ENCODE measurements around the gene PCDHGB2. TPM values are rescaled to one million over a fixed set of nuclear protein-coding genes. Genes with fewer than 3 reads are reported as not detected.
A peak's percentile ranks its signal among the peaks of the same experiment; 100 is the strongest.
"Not testable (repeated sequence)": the region's sequence is repeated elsewhere in the genome, so short reads cannot be mapped to it uniquely, and the experiment has no call there.

Gene PCDHGB2
- total RNA-seq, 2 experiments from 2014 or later: 0.11 to 0.14 TPM

DNA sequence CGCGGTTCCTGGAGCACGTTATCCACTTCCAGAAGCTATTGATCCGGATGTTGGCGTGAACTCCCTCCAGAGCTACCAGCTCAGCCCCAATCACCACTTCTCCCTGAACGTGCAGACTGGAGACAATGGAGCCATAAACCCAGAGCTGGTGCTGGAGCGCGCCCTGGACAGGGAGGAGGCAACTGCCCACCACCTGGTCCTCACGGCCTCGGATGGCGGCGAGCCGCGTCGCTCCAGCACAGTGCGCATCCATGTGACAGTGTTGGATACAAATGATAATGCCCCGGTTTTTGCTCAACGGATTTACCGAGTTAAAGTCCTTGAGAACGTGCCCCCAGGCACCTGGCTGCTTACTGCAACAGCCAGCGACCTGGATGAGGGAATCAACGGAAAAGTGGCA lies 43.6 kb downstream of the PCDHGB2 start:
- no peak for DNase-seq
- H3K27ac Mint-ChIP-seq: no peak overlapping the region
- ChIA-PET POLR2A (no interaction called here), CTCF (interaction anchor here (0.6 to 2.0 kb wide), 10 partner anchors 10 to 166 kb away, joined by 3 to 19 read pairs (median 4); partner anchors contain the start of genes PCDHB15, PCDHGA10, PCDHGA11 and PCDHGA12)
- no peak overlapping the region for H3K4me3 Mint-ChIP-seq
- peaks cover 66% of the 10 kb centered on the region for H3K27me3 Mint-ChIP-seq
- H3K9me3 Mint-ChIP-seq: peaks cover 28% of the 10 kb centered on the region
- peaks cover 22% of the 10 kb centered on the region for H3K36me3 Mint-ChIP-seq (ENCODE audit: low read depth)
- ATAC-seq: no peak
- TF ChIP-seq, protein P1, sequence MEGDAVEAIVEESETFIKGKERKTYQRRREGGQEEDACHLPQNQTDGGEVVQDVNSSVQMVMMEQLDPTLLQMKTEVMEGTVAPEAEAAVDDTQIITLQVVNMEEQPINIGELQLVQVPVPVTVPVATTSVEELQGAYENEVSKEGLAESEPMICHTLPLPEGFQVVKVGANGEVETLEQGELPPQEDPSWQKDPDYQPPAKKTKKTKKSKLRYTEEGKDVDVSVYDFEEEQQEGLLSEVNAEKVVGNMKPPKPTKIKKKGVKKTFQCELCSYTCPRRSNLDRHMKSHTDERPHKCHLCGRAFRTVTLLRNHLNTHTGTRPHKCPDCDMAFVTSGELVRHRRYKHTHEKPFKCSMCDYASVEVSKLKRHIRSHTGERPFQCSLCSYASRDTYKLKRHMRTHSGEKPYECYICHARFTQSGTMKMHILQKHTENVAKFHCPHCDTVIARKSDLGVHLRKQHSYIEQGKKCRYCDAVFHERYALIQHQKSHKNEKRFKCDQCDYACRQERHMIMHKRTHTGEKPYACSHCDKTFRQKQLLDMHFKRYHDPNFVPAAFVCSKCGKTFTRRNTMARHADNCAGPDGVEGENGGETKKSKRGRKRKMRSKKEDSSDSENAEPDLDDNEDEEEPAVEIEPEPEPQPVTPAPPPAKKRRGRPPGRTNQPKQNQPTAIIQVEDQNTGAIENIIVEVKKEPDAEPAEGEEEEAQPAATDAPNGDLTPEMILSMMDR (IDR thresholded peaks at IDR 0.05): no peak
- intact Hi-C loops (cut with micrococcal nuclease): no loop called here
- no peaks in the 10 kb centered on the region for H3K4me1 Mint-ChIP-seq (ENCODE audit: low read depth)

DNA sequence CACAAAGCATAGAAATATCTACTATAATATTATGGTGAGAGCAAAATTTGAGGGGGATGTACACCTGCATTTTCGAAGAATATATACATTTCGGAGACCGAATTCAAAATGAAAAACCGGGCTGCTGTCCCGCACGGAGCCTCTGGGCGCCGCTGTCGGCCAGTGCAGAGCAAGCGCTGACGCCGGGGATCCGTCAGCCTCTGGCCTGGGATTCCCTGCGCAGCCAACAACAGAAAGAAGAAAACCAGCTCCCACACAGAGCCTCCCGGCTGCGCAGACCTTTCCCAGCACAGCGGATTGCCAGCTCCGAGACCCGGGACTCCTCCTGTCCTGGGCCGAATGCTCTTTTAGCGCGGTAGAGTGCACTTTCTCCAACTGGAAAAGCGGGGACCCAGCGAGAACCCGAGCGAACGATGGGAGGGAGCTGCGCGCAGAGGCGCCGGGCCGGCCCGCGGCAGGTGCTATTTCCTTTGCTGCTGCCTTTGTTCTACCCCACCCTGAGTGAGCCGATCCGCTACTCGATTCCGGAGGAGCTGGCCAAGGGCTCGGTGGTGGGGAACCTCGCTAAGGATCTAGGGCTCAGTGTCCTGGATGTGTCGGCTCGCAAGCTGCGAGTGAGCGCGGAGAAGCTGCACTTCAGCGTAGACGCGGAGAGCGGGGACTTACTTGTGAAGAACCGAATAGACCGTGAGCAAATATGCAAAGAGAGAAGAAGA lies 48.2 kb downstream of the PCDHGB2 start, which contains the start of gene PCDHGB6:
Gene PCDHGB6 (plus strand): TSS at position 232 of the 716 bp plus-strand sequence. CDS start 182 bp downstream, at position 414.
- ATAC-seq (peak; percentile 82), DNase-seq (peak; percentile 52)
- POLR2A ChIA-PET: interaction anchor here (0.7 kb wide), 1 partner anchor 293 kb away, joined by 3 read pairs; no protein-coding TSS in a partner anchor
- TF ChIP-seq, protein P1 (IDR thresholded peaks at IDR 0.05): peak; percentile 55
- Mint-ChIP-seq H3K4me3 (peak within 1 kb of the TSS; percentile 37), H3K27me3 (peaks cover 72% of the 10 kb centered on the region), H3K9me3 (peaks cover 25% of the 10 kb centered on the region), H3K36me3 (ENCODE audit: low read depth) (peaks cover 15% of the 10 kb centered on the region)
- H3K27ac Mint-ChIP-seq; H3K4me1 Mint-ChIP-seq (ENCODE audit: low read depth); intact Hi-C loops (cut with micrococcal nuclease): not testable (repeated sequence)
- CTCF ChIA-PET: interaction anchor here (0.6 to 4.3 kb wide), 15 partner anchors 10 to 177 kb away, joined by 3 to 20 read pairs (median 4); partner anchors contain the start of genes PCDHGA11, PCDHGB3, PCDHGB5 and PCDHGB7

DNA sequence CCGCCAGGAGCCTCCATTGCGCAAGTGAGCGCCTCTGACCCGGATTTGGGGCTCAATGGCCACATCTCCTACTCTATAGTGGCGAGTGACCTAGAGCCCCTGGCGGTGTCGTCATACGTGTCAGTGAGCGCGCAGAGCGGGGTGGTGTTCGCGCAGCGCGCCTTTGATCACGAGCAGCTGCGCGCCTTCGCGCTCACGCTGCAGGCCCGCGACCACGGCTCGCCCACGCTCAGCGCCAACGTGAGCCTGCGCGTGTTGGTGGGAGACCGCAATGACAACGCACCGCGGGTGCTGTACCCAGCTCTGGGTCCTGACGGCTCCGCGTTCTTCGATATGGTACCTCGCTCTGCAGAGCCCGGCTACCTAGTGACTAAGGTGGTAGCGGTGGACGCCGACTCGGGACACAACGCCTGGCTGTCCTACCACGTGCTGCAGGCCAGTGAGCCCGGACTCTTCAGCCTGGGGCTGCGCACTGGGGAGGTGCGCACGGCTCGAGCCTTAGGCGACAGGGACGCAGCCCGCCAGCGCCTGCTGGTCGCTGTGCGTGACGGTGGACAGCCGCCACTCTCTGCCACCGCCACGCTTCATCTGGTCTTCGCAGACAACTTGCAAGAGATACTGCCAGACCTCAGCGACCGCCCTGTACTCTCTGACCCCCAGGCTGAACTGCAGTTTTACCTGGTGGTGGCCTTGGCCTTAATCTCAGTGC lies 50.0 kb downstream of the PCDHGB2 start:
- TF ChIP-seq, protein P1 (IDR thresholded peaks at IDR 0.05): no peak
- Mint-ChIP-seq H3K27ac (no peak overlapping the region), H3K4me3 (no peak overlapping the region), H3K36me3 (ENCODE audit: low read depth) (peaks cover 22% of the 10 kb centered on the region), H3K27me3 (peaks cover 73% of the 10 kb centered on the region), H3K4me1 (ENCODE audit: low read depth) (peaks cover 8% of the 10 kb centered on the region), H3K9me3 (peaks cover 26% of the 10 kb centered on the region)
- ATAC-seq (no peak), DNase-seq (no peak)
- intact Hi-C loops (cut with micrococcal nuclease): loop anchor here (5.0 kb wide), 2 partner anchors 103 to 148 kb away; no protein-coding TSS in a partner anchor
- CTCF ChIA-PET: no interaction called here
- POLR2A ChIA-PET: no interaction called here

DNA sequence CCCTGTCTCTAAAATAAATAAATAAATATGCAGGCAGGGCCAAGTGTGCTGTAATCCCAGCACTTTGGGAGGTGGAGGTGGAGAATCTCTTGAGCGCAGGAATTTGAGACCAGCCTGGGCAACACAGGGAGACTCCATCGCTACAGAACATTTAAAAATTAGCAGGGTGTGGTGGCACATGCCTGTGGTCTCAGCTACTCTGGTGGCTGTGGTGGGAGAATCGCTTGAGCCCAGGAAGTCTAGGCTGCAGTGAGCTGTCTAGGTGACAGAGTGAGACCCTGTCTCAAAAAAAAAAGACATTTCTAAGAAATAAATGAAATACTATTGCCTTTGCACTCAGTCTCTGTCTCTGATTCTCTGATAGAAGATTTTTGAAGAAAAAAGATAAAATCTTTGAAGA lies 51.8 kb downstream of the PCDHGB2 start:
- ChIA-PET CTCF (interaction anchor here (3.3 to 3.7 kb wide), 2 partner anchors 9 to 100 kb away, joined by 19 to 45 read pairs; partner anchors contain the start of gene PCDHGA9), POLR2A (no interaction called here)
- no peak for DNase-seq
- peaks cover 12% of the 10 kb centered on the region for H3K4me1 Mint-ChIP-seq (ENCODE audit: low read depth)
- no peak overlapping the region for H3K4me3 Mint-ChIP-seq
- TF ChIP-seq, protein P1 (IDR thresholded peaks at IDR 0.05): no peak
- no peak overlapping the region for H3K27ac Mint-ChIP-seq
- intact Hi-C loops (cut with micrococcal nuclease): loop anchor here (5.0 kb wide), 2 partner anchors 101 to 146 kb away; no protein-coding TSS in a partner anchor
- H3K27me3 Mint-ChIP-seq: peaks cover 70% of the 10 kb centered on the region
- peaks cover 25% of the 10 kb centered on the region for H3K36me3 Mint-ChIP-seq (ENCODE audit: low read depth)
- peaks cover 28% of the 10 kb centered on the region for H3K9me3 Mint-ChIP-seq
- no peak for ATAC-seq

Other genes starting within 250 kb of the PCDHGB2 start
- not detected for gene PCDHB4, start 238.2 kb upstream of the PCDHGB2 start, total RNA-seq
- gene PCDHB5, start 224.8 kb upstream of the PCDHGB2 start, total RNA-seq: not detected
- not detected for gene PCDHB6, start 209.9 kb upstream of the PCDHGB2 start, total RNA-seq
- not detected for gene PCDHB7, start 187.3 kb upstream of the PCDHGB2 start, total RNA-seq
- gene PCDHB8, start 182.2 kb upstream of the PCDHGB2 start, total RNA-seq: not detected
- gene PCDHB16, start 177.6 kb upstream of the PCDHGB2 start, total RNA-seq: not detected
- not detected for gene PCDHB9, start 172.8 kb upstream of the PCDHGB2 start, total RNA-seq
- not detected for gene PCDHB10, start 167.6 kb upstream of the PCDHGB2 start, total RNA-seq
- not detected for gene PCDHB11, start 160.4 kb upstream of the PCDHGB2 start, total RNA-seq
- not detected for gene PCDHB12, start 151.3 kb upstream of the PCDHGB2 start, total RNA-seq
- gene PCDHB13, start 146.1 kb upstream of the PCDHGB2 start, total RNA-seq: not detected
- gene PCDHB14, start 136.7 kb upstream of the PCDHGB2 start, total RNA-seq: not detected
- not detected for gene PCDHB15, start 114.6 kb upstream of the PCDHGB2 start, total RNA-seq
- under 1 TPM in 1 of 2 experiments, not detected in 1; 0.25 TPM for gene SLC25A2, start 55.9 kb upstream of the PCDHGB2 start, total RNA-seq
- gene TAF7, start 39.2 kb upstream of the PCDHGB2 start, total RNA-seq: 10 to 100 TPM; 56.2 to 58.1 TPM
- gene PCDHGA1, start 29.5 kb upstream of the PCDHGB2 start, total RNA-seq: under 1 TPM in 1 of 2 experiments, not detected in 1; 0.07 TPM
- gene PCDHGA2, start 21.2 kb upstream of the PCDHGB2 start, total RNA-seq: not detected
- gene PCDHGA3, start 16.2 kb upstream of the PCDHGB2 start, total RNA-seq: not detected
- gene PCDHGB1, start 9.9 kb upstream of the PCDHGB2 start, total RNA-seq: not detected
- gene PCDHGA4, start 5.0 kb upstream of the PCDHGB2 start, total RNA-seq: not detected
- not detected for gene PCDHGA5, start 4.2 kb downstream of the PCDHGB2 start, total RNA-seq
- gene PCDHGB3, start 10.2 kb downstream of the PCDHGB2 start, total RNA-seq: under 1 TPM; 0.07 to 0.16 TPM
- not detected for gene PCDHGA6, start 13.9 kb downstream of the PCDHGB2 start, total RNA-seq
- gene PCDHGA7, start 22.7 kb downstream of the PCDHGB2 start, total RNA-seq: not detected
- gene PCDHGB4, start 27.7 kb downstream of the PCDHGB2 start, total RNA-seq: not detected
- not detected for gene PCDHGA8, start 32.6 kb downstream of the PCDHGB2 start, total RNA-seq
- gene PCDHGB5, start 38.0 kb downstream of the PCDHGB2 start, total RNA-seq: under 1 TPM in 1 of 2 experiments, not detected in 1; 0.11 TPM
- under 1 TPM in 1 of 2 experiments, not detected in 1; 0.09 TPM for gene PCDHGA9, start 42.8 kb downstream of the PCDHGB2 start, total RNA-seq
- under 1 TPM in 1 of 2 experiments, not detected in 1; 0.09 TPM for gene PCDHGB6, start 48.0 kb downstream of the PCDHGB2 start, total RNA-seq
- gene PCDHGA10, start 53.0 kb downstream of the PCDHGB2 start, total RNA-seq: not detected
- gene PCDHGB7, start 57.7 kb downstream of the PCDHGB2 start, total RNA-seq: not detected
- not detected for gene PCDHGA11, start 61.1 kb downstream of the PCDHGB2 start, total RNA-seq
- not detected for gene PCDHGA12, start 70.5 kb downstream of the PCDHGB2 start, total RNA-seq
- gene PCDHGC3, start 116.0 kb downstream of the PCDHGB2 start, total RNA-seq: not detected
- gene PCDHGC4, start 125.0 kb downstream of the PCDHGB2 start, total RNA-seq: not detected
- gene PCDHGC5, start 129.1 kb downstream of the PCDHGB2 start, total RNA-seq: not detected